Colonic mucosa (tissue), 4 donors: ENCODE data around the gene INTS13. TPM values are rescaled to one million over a fixed set of nuclear protein-coding genes. Genes with fewer than 3 reads are reported as not detected.

ENCODE experiments used
- DNase-seq: peaks from one replicate; pipeline ENCODE4 v3.0.0-alpha.2; 2020
- H3K27ac ChIP-seq: fragments of 200-600 bp; one replicate; pipeline ENCODE4 v1.8.0; 2021
- H3K27me3 ChIP-seq: fragments of 200-600 bp; one replicate; pipeline ENCODE4 v1.8.0; 2021
- H3K36me3 ChIP-seq: fragments of 200-600 bp; one replicate; pipeline ENCODE4 v1.8.0; 2021
- H3K4me1 ChIP-seq: fragments of 200-600 bp; one replicate; pipeline ENCODE4 v1.8.0; 2021; ENCODE audit warnings: mild to moderate bottlenecking
- H3K4me3 ChIP-seq: fragments of 200-600 bp; one replicate; pipeline ENCODE4 v1.8.0; 2021
- H3K9ac ChIP-seq, 2 donors: one replicate each; pipeline ENCODE4 v1.7.0; 2013; ENCODE audit warnings: control low read depth in 2 of 2, low read depth in 2 of 2, low read length in 2 of 2
- H3K9me3 ChIP-seq: fragments of 200-600 bp; one replicate; pipeline ENCODE4 v1.8.0; 2021
- CTCF ChIP-seq: fragments of 200-600 bp; IDR thresholded peaks from one replicate; pipeline ENCODE4 v1.8.0; 2022; ENCODE audit warnings: antibody characterized with exemption, mild to moderate bottlenecking
- intact Hi-C: fragments of 100-400 bp; cut with DNase I; formaldehyde crosslinking; loops from one replicate; pipeline ENCODE4 v1.14.1; 2022
- total RNA-seq, 2 donors: library from RNA; stranded (reverse); fragmentation: NEBNext Ultra II Directional in 1 of 2; extraction: Animal tissue kit (Norgen Biotek cat#: 25700) in 1 of 2; gene quantifications; one replicate each; pipeline ENCODE4 v1.2.1, GENCODE V29; 2021
- donor health status: healthy.
- donor health status: DM: no; HTN: no; CAD: no.
- donor health status: DM: no; HTN: no; CAD: no.

The INTS13 gene
- total RNA-seq, 2 donors from 2014 or later, result 15.8 to 17.9 TPM

- Histone ChIP-seq H3K27ac (no peak overlapping the region), H3K4me1 (no peaks in the 10 kb centered on the region), H3K9ac (no peak overlapping the region), H3K9me3 (no peaks in the 10 kb centered on the region), H3K36me3 (no peaks in the 10 kb centered on the region), H3K4me3 (no peak overlapping the region), H3K27me3 (no peaks in the 10 kb centered on the region)
- intact Hi-C loops, result no loop called here
- TF ChIP-seq CTCF, result no peak
- DNase-seq, result no peak
Measured at GRCh38 chr12:26935636-26936378, 2.0 kb downstream of the INTS13 start.

- no peak overlapping the region for H3K4me3 ChIP-seq
- no peaks in the 10 kb centered on the region for H3K27me3 ChIP-seq
- no peak for DNase-seq
- no peaks in the 10 kb centered on the region for H3K9me3 ChIP-seq
- H3K4me1 ChIP-seq, result no peaks in the 10 kb centered on the region
- intact Hi-C loops, result no loop called here
- H3K27ac ChIP-seq, result no peak overlapping the region
- no peaks in the 10 kb centered on the region for H3K36me3 ChIP-seq
- TF ChIP-seq CTCF, result no peak
- no peak overlapping the region for H3K9ac ChIP-seq
Measured at GRCh38 chr12:26929590-26929989, 8.2 kb downstream of the INTS13 start.

GRCh38 chr12:26928661-26929060, 9.1 kb downstream of the INTS13 start:
- no peak for TF ChIP-seq CTCF
- DNase-seq, result no peak
- no peak overlapping the region for H3K4me3 ChIP-seq
- no peak overlapping the region for H3K27ac ChIP-seq
- no peak overlapping the region for H3K9ac ChIP-seq
- no peaks in the 10 kb centered on the region for H3K27me3 ChIP-seq
- H3K9me3 ChIP-seq, result no peaks in the 10 kb centered on the region
- no peaks in the 10 kb centered on the region for H3K4me1 ChIP-seq
- no peaks in the 10 kb centered on the region for H3K36me3 ChIP-seq
- intact Hi-C loops, result no loop called here

- no peak for TF ChIP-seq CTCF
- Histone ChIP-seq H3K27ac (no peak overlapping the region), H3K4me3 (no peak overlapping the region), H3K9me3 (no peaks in the 10 kb centered on the region), H3K9ac (no peak overlapping the region), H3K27me3 (no peaks in the 10 kb centered on the region), H3K36me3 (no peaks in the 10 kb centered on the region), H3K4me1 (no peaks in the 10 kb centered on the region)
- DNase-seq, result no peak
- intact Hi-C loops, result no loop called here
Measured at GRCh38 chr12:26921886-26922285, 15.9 kb downstream of the INTS13 start.

GRCh38 chr12:26919216-26919555, 18.6 kb downstream of the INTS13 start:
- intact Hi-C loops, result no loop called here
- no peaks in the 10 kb centered on the region for H3K36me3 ChIP-seq
- H3K27me3 ChIP-seq, result no peaks in the 10 kb centered on the region
- H3K4me1 ChIP-seq, result no peaks in the 10 kb centered on the region
- TF ChIP-seq CTCF, result no peak
- H3K27ac ChIP-seq, result no peak overlapping the region
- H3K9me3 ChIP-seq, result no peaks in the 10 kb centered on the region
- H3K9ac ChIP-seq, result no peak overlapping the region
- no peak for DNase-seq
- H3K4me3 ChIP-seq, result no peak overlapping the region
